ENCODE measurements around the gene PLPP2. TPM values are rescaled to one million over a fixed set of nuclear protein-coding genes. Genes with fewer than 3 reads are reported as not detected.

Gene PLPP2
- polyA plus RNA-seq = 2.1 and 2.8 TPM in 2 replicates
- 0.73 TPM in 1 of 2 replicates, not detected in the other for polyA minus RNA-seq

- Histone ChIP-seq H3K79me2 (replicated peaks; ENCODE audit: insufficient read depth, low read length) (no peaks in the 10 kb centered on the region), H3K9me3 (ENCODE audit: low read length) (no peaks in the 10 kb centered on the region), H3K27ac (ENCODE audit: low read length) (no peak within 1 kb of the TSS), H3F3A (ENCODE audit: insufficient read depth, low read length, poor library complexity, severe bottlenecking) (no peaks in the 10 kb centered on the region), H3K4me2 (ENCODE audit: low read length) (no peak within 1 kb of the TSS), H2AFZ (ENCODE audit: low read depth, low read length) (no peak within 1 kb of the TSS), H4K20me1 (ENCODE audit: insufficient read depth) (no peaks in the 10 kb centered on the region), H3K27me3 (ENCODE audit: insufficient read depth, low read depth, low read length) (peaks cover 59% of the 10 kb centered on the region), H3K9me2 (ENCODE audit: insufficient read depth, low read length) (no peaks in the 10 kb centered on the region), H3K9ac (ENCODE audit: low read length) (no peak within 1 kb of the TSS), H3K4me3 (ENCODE audit: low read length) (peak within 1 kb of the TSS; percentile 55), H3K36me3 (ENCODE audit: insufficient read depth, low read length) (no peaks in the 10 kb centered on the region)
- TF ChIP-seq EP300 (conservative IDR thresholded peaks at IDR 0.05; ENCODE audit: poor library complexity, severe bottlenecking) = no peak
- TF ChIP-seq POLR2AphosphoS5 (IDR thresholded peaks at IDR 0.05) = no peak
- no peak for TF ChIP-seq CTCF (IDR thresholded peaks at IDR 0.05; ENCODE audit: poor library complexity, severe bottlenecking)
- TF ChIP-seq RAD21 (conservative IDR thresholded peaks at IDR 0.05) = no peak
Observed at GRCh38 chr19:291006-291521, at the start of gene PLPP2. PLPP2 (minus strand) TSS chr19:291403; CDS start chr19:291336, 67 bp downstream.

DNA sequence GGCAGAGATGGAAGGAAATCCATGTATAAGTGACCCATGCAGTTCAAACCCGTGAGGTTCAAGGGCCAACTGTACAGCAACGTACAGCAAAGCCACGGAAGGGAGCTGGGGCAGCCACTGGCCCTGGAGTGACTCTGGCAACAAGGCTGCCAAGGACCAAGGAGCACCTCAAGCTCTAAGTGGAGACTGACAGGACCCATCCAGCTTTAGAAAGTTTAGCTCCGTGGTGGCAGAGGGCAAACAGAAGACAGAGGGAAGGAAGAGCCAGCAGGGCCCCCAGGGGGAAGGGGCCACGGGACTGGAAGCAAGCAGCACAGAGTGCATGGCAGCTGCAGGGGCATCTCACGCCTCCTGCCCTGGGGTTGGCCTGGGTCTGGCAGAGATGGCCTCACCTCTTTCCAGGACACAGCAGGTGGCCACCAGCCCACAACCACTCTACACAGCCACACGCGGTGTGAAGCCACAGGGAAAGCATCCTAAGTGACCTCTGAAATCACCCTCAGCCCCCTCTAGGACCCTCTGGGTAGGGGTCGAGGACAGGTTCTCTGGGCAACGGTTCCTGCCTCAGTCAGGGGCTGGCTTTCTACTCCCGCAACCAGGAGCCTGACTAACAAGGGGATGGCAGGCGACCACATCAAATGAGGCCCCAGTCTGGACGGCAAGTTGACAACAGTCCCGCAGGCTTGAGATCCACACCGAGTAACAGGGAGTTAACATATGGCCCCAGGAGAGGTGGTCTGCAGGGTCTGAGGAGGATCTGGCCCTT, 49.6 kb upstream of the PLPP2 start:
- Histone ChIP-seq H3K4me2 (ENCODE audit: low read length) (no peak overlapping the region), H3K4me3 (ENCODE audit: low read length) (peak overlapping the region; percentile 24), H2AFZ (ENCODE audit: low read depth, low read length) (no peak overlapping the region), H3K36me3 (ENCODE audit: insufficient read depth, low read length) (no peaks in the 10 kb centered on the region), H3K27ac (ENCODE audit: low read length) (no peak overlapping the region), H4K20me1 (ENCODE audit: insufficient read depth) (no peaks in the 10 kb centered on the region), H3F3A (ENCODE audit: insufficient read depth, low read length, poor library complexity, severe bottlenecking) (no peaks in the 10 kb centered on the region), H3K9me3 (ENCODE audit: low read length) (no peaks in the 10 kb centered on the region), H3K79me2 (replicated peaks; ENCODE audit: insufficient read depth, low read length) (peaks cover 65% of the 10 kb centered on the region), H3K9ac (ENCODE audit: low read length) (no peak overlapping the region), H3K9me2 (ENCODE audit: insufficient read depth, low read length) (no peaks in the 10 kb centered on the region), H3K27me3 (ENCODE audit: insufficient read depth, low read depth, low read length) (no peaks in the 10 kb centered on the region)
- TF ChIP-seq MXI1 (conservative IDR thresholded peaks at IDR 0.05; ENCODE audit: poor library complexity, severe bottlenecking) (no peak), EZH2 (IDR thresholded peaks at IDR 0.05; ENCODE audit: borderline replicate concordance, insufficient read depth, low read length, poor library complexity, severe bottlenecking) (no peak), POLR2AphosphoS5 (IDR thresholded peaks at IDR 0.05) (no peak), SMC3 (conservative IDR thresholded peaks at IDR 0.05; ENCODE audit: poor library complexity) (no peak), CTCF (IDR thresholded peaks at IDR 0.05; ENCODE audit: poor library complexity, severe bottlenecking) (no peak), TAF1 (IDR thresholded peaks at IDR 0.05; ENCODE audit: low read depth) (no peak), EP300 (conservative IDR thresholded peaks at IDR 0.05; ENCODE audit: poor library complexity, severe bottlenecking) (no peak), RAD21 (conservative IDR thresholded peaks at IDR 0.05) (no peak)
- TF ChIP-seq, protein P1, sequence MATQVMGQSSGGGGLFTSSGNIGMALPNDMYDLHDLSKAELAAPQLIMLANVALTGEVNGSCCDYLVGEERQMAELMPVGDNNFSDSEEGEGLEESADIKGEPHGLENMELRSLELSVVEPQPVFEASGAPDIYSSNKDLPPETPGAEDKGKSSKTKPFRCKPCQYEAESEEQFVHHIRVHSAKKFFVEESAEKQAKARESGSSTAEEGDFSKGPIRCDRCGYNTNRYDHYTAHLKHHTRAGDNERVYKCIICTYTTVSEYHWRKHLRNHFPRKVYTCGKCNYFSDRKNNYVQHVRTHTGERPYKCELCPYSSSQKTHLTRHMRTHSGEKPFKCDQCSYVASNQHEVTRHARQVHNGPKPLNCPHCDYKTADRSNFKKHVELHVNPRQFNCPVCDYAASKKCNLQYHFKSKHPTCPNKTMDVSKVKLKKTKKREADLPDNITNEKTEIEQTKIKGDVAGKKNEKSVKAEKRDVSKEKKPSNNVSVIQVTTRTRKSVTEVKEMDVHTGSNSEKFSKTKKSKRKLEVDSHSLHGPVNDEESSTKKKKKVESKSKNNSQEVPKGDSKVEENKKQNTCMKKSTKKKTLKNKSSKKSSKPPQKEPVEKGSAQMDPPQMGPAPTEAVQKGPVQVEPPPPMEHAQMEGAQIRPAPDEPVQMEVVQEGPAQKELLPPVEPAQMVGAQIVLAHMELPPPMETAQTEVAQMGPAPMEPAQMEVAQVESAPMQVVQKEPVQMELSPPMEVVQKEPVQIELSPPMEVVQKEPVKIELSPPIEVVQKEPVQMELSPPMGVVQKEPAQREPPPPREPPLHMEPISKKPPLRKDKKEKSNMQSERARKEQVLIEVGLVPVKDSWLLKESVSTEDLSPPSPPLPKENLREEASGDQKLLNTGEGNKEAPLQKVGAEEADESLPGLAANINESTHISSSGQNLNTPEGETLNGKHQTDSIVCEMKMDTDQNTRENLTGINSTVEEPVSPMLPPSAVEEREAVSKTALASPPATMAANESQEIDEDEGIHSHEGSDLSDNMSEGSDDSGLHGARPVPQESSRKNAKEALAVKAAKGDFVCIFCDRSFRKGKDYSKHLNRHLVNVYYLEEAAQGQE (IDR thresholded peaks at IDR 0.05; ENCODE audit: borderline replicate concordance) = no peak
